B cell (primary cell): ENCODE measurements around the gene CD33. TPM values are rescaled to one million over a fixed set of nuclear protein-coding genes. Genes with fewer than 3 reads are reported as not detected.

Experiments
- ATAC-seq: fragments of 200-7000 bp; cut with Tn5 transposase; one replicate; pipeline ENCODE4 v1.10.0; 2021; ENCODE audit warnings: low read depth, mild to moderate bottlenecking, moderate number of reproducible peaks, moderate library complexity
- CTCF ChIA-PET: fragments of 350-600 bp; sonication (Branson Sonifier 250); formaldehyde crosslinking; loops from one replicate; lab custom pipeline; 2021; ENCODE audit warnings: antibody characterized with exemption, inconsistent platforms; lab: Charles Lee
- POLR2A ChIA-PET: fragments of 350-600 bp; sonication (Branson Sonifier 250); formaldehyde crosslinking; loops from one replicate; lab custom pipeline; 2021; ENCODE audit warnings: antibody characterized with exemption; lab: Charles Lee
- DNase-seq: peaks from one replicate; pipeline ENCODE4 v3.0.0; 2013
- H2AFZ ChIP-seq: 2 replicates; pipeline ENCODE4 v1.6.1; 2012; ENCODE audit warnings: mild to moderate bottlenecking, low read depth, low read length; ENCODE audit not compliant: insufficient read depth, poor library complexity, severe bottlenecking
- H3K27ac ChIP-seq, 2 donors: 1 replicate in 1 of 2; 2 replicates in 1 of 2; pipeline ENCODE4 v1.5.1; 2012 to 2013; ENCODE audit warnings: low read length in 2 of 2, mild to moderate bottlenecking in 2 of 2, moderate library complexity in 1 of 2
- H3K27me3 ChIP-seq, 4 experiments: fragments of 200-600 bp in 1 of 4; sonication (generic) in 1 of 4; replicated peaks in 1 of 4; 1 replicate in 2 of 4; 2 replicates in 2 of 4; pipeline versions ENCODE4 v1.6.1 to v1.7.0; 2013 to 2016; ENCODE audit warnings: low read length in 3 of 4, mild to moderate bottlenecking in 2 of 4, mixed read lengths in 1 of 4, moderate library complexity in 1 of 4; ENCODE audit not compliant: insufficient read depth in 4 of 4, control insufficient read depth in 3 of 4; ENCODE audit errors: control extremely low read depth in 1 of 4
- H3K36me3 ChIP-seq, 2 experiments: replicated peaks in 1 of 2; 1 replicate in 1 of 2; 2 replicates in 1 of 2; pipeline versions ENCODE4 v1.6.1 to v1.7.1; 2013; ENCODE audit warnings: low read length in 1 of 2; ENCODE audit not compliant: insufficient read depth in 2 of 2, control insufficient read depth in 1 of 2; ENCODE audit errors: control extremely low read depth in 1 of 2, extremely low read depth in 1 of 2
- H3K4me1 ChIP-seq, 2 donors: fragments of 200-600 bp in 1 of 2; sonication (generic) in 1 of 2; 1 replicate in 1 of 2; 2 replicates in 1 of 2; pipeline versions ENCODE4 v1.5.1 to v1.6.1; 2013 to 2017; ENCODE audit warnings: low read length in 2 of 2; ENCODE audit not compliant: control insufficient read depth in 2 of 2, insufficient read depth in 2 of 2
- H3K4me2 ChIP-seq: replicated peaks from 2 replicates; pipeline ENCODE3; 2012; ENCODE audit warnings: mild to moderate bottlenecking, low read depth, low read length; ENCODE audit not compliant: poor library complexity, severe bottlenecking
- H3K4me3 ChIP-seq, 5 experiments: fragments of 200-600 bp in 1 of 5; sonication (generic) in 1 of 5; 1 replicate in 3 of 5; 2 replicates in 2 of 5; pipeline versions ENCODE4 v1.5.1 to v1.7.0; 2011 to 2016; ENCODE audit warnings: low read length in 4 of 5, mild to moderate bottlenecking in 4 of 5, low read depth in 2 of 5, control low read depth in 1 of 5, moderate library complexity in 1 of 5; ENCODE audit not compliant: insufficient read depth in 1 of 5; ENCODE audit errors: control extremely low read depth in 1 of 5, extremely low read depth in 1 of 5
- H3K79me2 ChIP-seq: fragments of 200-600 bp; sonication (generic); one replicate; pipeline ENCODE4 v1.6.0; 2016; ENCODE audit warnings: low read length; ENCODE audit not compliant: control insufficient read depth, insufficient read depth
- H3K9ac ChIP-seq: fragments of 200-600 bp; sonication (generic); 2 replicates; pipeline ENCODE4 v1.6.1; 2017; ENCODE audit warnings: mild to moderate bottlenecking, low read length, moderate library complexity
- H3K9me3 ChIP-seq, 3 donors: one replicate each; pipeline versions ENCODE4 v1.6.1 to v1.7.1; 2013; ENCODE audit warnings: low read length in 2 of 3; ENCODE audit not compliant: control insufficient read depth in 2 of 3, insufficient read depth in 1 of 3; ENCODE audit errors: control extremely low read depth in 1 of 3
- H4K20me1 ChIP-seq: 2 replicates; pipeline ENCODE4 v1.6.0; 2012; ENCODE audit warnings: mild to moderate bottlenecking, low read length; ENCODE audit not compliant: insufficient read depth, control insufficient read depth, poor library complexity, severe bottlenecking
- H3K27ac Mint-ChIP-seq: one replicate; pipeline ENCODE4 v1.8.0; 2021; ENCODE audit warnings: mixed read lengths
- H3K27me3 Mint-ChIP-seq: one replicate; pipeline ENCODE4 v1.8.0; 2021; ENCODE audit warnings: mixed read lengths
- H3K4me1 Mint-ChIP-seq: one replicate; pipeline ENCODE4 v1.8.0; 2021; ENCODE audit warnings: mixed read lengths
- H3K4me3 Mint-ChIP-seq: one replicate; pipeline ENCODE4 v1.8.0; 2021; ENCODE audit warnings: mixed read lengths
- H3K9me3 Mint-ChIP-seq: one replicate; pipeline ENCODE4 v1.8.0; 2022; ENCODE audit warnings: mixed read lengths; ENCODE audit not compliant: insufficient read depth
- EZH2 ChIP-seq: IDR thresholded peaks from 2 replicates; pipeline ENCODE4 v1.6.1; 2012; ENCODE audit warnings: borderline replicate concordance, low read depth, mild to moderate bottlenecking, moderate library complexity, low read length; ENCODE audit not compliant: insufficient read depth, poor library complexity, severe bottlenecking
- WGBS: methylation state at CpG from one replicate; pipeline ENCODE4 v1.1.5; 2013; ENCODE audit warnings: missing lambda C conversion rate; ENCODE audit not compliant: insufficient coverage; 5-methylcytosine and 5-hydroxymethylcytosine counted together
- intact Hi-C: fragments of 100-400 bp; cut with micrococcal nuclease; formaldehyde crosslinking; loops from one replicate; pipeline ENCODE4 v1.10.0; 2022
- polyA plus RNA-seq: library from polyadenylated mRNA; depleted of rRNA; stranded (reverse); fragments of >200 nt; gene quantifications from 2 replicates; pipeline ENCODE4 v1.2.3, GENCODE V29; 2012
- total RNA-seq, 2 donors: library from RNA; stranded (reverse); fragments of 120-200 nt in 1 of 2; gene quantifications; 1 replicate in 1 of 2; 2 replicates in 1 of 2; pipeline versions ENCODE4 v1.2.3 to v1.2.4, GENCODE V29; 2013 to 2022
- TF ChIP-seq, protein P1 (sequence below): fragments of 200-600 bp; IDR thresholded peaks from one replicate; pipeline ENCODE4 v1.8.0; 2022; ENCODE audit warnings: antibody characterized with exemption, mild to moderate bottlenecking

Gene CD33
- total and polyA plus RNA-seq, 2 donors (not counting 1 experiment from before 2014, with no cell fraction given), result 1.3 TPM; not detected in 1

DNA sequence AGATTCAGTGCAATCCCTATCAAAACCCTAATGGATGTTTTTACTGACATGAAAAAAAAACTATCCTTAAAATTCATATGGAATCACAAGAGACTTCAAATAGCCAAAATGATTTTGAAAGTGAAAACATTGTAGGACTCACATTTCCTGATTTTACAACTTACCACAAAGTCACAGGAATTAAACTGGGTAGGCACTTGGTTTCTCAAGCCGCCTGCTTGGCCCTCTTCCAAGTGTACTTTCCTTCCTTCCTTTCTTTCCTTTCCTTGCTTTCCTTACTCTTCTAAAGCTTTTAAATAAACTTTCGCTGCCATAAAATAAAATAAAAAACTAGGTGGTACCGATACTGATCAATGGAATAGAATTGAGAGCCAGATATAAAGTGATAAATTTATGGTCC lies 21.0 kb upstream of the CD33 start:
- Histone ChIP-seq H3K4me1 (no peaks in the 10 kb centered on the region), H3K79me2 (no peaks in the 10 kb centered on the region), H3K27ac (no peak overlapping the region), H3K36me3 (no peaks in the 10 kb centered on the region), H4K20me1 (no peaks in the 10 kb centered on the region), H3K9me3 (no peaks in the 10 kb centered on the region), H2AFZ (no peak overlapping the region), H3K9ac (no peak overlapping the region), H3K4me2 (no peak overlapping the region), H3K27me3 (peaks cover 0 to 17% (median 1%) of the 10 kb centered on the region in 4 experiments), H3K4me3 (no peak overlapping the region)
- 0% methylated on average over 1 of the region's 3 CpGs for WGBS
- Mint-ChIP-seq H3K9me3 (no peaks in the 10 kb centered on the region), H3K27ac (no peak overlapping the region), H3K4me3 (no peak overlapping the region), H3K27me3 (peaks cover 44% of the 10 kb centered on the region), H3K4me1 (no peaks in the 10 kb centered on the region)
- ATAC-seq, result no peak
- DNase-seq, result no peak
- CTCF ChIA-PET, result no interaction called here
- TF ChIP-seq EZH2, result no peak
- POLR2A ChIA-PET, result no interaction called here
- intact Hi-C loops, result no loop called here

DNA sequence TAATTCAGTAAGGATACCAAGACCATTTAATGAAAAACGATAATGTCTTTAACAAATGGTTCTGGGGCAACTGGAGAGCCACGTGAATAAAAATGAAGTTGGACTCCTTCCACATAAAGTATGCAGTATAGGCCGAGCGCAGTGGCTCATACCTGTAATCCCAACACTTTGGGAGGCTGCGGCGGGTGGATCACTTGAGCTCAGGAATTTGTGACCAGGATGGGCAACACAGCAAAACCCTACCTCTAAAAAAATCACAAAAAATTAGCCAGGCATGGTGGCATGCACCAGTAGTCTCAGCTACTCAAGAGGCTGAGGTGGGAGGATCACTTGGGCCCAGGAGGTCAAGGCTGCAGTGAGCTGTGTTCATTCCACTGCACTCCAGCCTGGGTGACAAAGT lies 20.6 kb upstream of the CD33 start:
- Histone ChIP-seq H3K27me3 (peaks cover 0 to 17% (median 1%) of the 10 kb centered on the region in 4 experiments), H3K36me3 (no peaks in the 10 kb centered on the region), H3K9ac (no peak overlapping the region), H3K9me3 (no peaks in the 10 kb centered on the region), H3K4me2 (no peak overlapping the region), H2AFZ (no peak overlapping the region), H3K27ac (no peak overlapping the region), H3K4me3 (no peak overlapping the region), H3K79me2 (no peaks in the 10 kb centered on the region), H3K4me1 (no peaks in the 10 kb centered on the region), H4K20me1 (no peaks in the 10 kb centered on the region)
- H3K27me3 Mint-ChIP-seq, result peaks cover 45% of the 10 kb centered on the region
- no peak for ATAC-seq
- H3K27ac Mint-ChIP-seq, result no peak overlapping the region
- TF ChIP-seq EZH2, result no peak
- TF ChIP-seq, protein P1, sequence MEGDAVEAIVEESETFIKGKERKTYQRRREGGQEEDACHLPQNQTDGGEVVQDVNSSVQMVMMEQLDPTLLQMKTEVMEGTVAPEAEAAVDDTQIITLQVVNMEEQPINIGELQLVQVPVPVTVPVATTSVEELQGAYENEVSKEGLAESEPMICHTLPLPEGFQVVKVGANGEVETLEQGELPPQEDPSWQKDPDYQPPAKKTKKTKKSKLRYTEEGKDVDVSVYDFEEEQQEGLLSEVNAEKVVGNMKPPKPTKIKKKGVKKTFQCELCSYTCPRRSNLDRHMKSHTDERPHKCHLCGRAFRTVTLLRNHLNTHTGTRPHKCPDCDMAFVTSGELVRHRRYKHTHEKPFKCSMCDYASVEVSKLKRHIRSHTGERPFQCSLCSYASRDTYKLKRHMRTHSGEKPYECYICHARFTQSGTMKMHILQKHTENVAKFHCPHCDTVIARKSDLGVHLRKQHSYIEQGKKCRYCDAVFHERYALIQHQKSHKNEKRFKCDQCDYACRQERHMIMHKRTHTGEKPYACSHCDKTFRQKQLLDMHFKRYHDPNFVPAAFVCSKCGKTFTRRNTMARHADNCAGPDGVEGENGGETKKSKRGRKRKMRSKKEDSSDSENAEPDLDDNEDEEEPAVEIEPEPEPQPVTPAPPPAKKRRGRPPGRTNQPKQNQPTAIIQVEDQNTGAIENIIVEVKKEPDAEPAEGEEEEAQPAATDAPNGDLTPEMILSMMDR, result no peak
- no peak for DNase-seq
- ChIA-PET CTCF (no interaction called here), POLR2A (no interaction called here)
- H3K4me3 Mint-ChIP-seq, result no peak overlapping the region
- intact Hi-C loops, result no loop called here
- H3K4me1 Mint-ChIP-seq, result no peaks in the 10 kb centered on the region
- H3K9me3 Mint-ChIP-seq, result no peaks in the 10 kb centered on the region
- WGBS, result 66% methylated on average over 2 of the region's 6 CpGs
